ENCODE results near the gene MEPCE. TPM values are rescaled to one million over a fixed set of nuclear protein-coding genes. Genes with fewer than 3 reads are reported as not detected.
A peak's percentile ranks its signal among the peaks of the same experiment; 100 is the strongest.

MEPCE gene
- total and polyA plus RNA-seq, 9 of the 15 experiments (the other 6 are each of a cell fraction or from before 2014, with no cell fraction given) = 10.9 to 76.3 (median 44.1) TPM

- TF ChIP-seq SP2 (IDR thresholded peaks at IDR 0.05; ENCODE audit: extremely low read depth, low read depth, low read length, poor library complexity, severe bottlenecking) = no peak
- TF ChIP-seq TARDBP (IDR thresholded peaks at IDR 0.05) = no peak
- TF ChIP-seq, protein P1, sequence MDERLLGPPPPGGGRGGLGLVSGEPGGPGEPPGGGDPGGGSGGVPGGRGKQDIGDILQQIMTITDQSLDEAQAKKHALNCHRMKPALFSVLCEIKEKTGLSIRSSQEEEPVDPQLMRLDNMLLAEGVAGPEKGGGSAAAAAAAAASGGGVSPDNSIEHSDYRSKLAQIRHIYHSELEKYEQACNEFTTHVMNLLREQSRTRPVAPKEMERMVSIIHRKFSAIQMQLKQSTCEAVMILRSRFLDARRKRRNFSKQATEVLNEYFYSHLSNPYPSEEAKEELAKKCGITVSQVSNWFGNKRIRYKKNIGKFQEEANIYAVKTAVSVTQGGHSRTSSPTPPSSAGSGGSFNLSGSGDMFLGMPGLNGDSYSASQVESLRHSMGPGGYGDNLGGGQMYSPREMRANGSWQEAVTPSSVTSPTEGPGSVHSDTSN (CRISPR knock-in tag; IDR thresholded peaks at IDR 0.05; ENCODE audit: low read depth) = no peak
- TF ChIP-seq, protein P1 (tag; conservative IDR thresholded peaks at IDR 0.05; ENCODE audit: low read depth) = no peak
- TF ChIP-seq BRF1 (IDR thresholded peaks at IDR 0.05; ENCODE audit: borderline replicate concordance, extremely low read depth, insufficient read length) = no peak
- 0 out of 2 replicates have a peak, but pooled peaks have one; percentile 40 for TF ChIP-seq ETV5 (CRISPR knock-in tag; IDR thresholded peaks at IDR 0.05; ENCODE audit: low read depth)
- no peak for TF ChIP-seq MGA (IDR thresholded peaks at IDR 0.05)
- TF ChIP-seq, protein P2, sequence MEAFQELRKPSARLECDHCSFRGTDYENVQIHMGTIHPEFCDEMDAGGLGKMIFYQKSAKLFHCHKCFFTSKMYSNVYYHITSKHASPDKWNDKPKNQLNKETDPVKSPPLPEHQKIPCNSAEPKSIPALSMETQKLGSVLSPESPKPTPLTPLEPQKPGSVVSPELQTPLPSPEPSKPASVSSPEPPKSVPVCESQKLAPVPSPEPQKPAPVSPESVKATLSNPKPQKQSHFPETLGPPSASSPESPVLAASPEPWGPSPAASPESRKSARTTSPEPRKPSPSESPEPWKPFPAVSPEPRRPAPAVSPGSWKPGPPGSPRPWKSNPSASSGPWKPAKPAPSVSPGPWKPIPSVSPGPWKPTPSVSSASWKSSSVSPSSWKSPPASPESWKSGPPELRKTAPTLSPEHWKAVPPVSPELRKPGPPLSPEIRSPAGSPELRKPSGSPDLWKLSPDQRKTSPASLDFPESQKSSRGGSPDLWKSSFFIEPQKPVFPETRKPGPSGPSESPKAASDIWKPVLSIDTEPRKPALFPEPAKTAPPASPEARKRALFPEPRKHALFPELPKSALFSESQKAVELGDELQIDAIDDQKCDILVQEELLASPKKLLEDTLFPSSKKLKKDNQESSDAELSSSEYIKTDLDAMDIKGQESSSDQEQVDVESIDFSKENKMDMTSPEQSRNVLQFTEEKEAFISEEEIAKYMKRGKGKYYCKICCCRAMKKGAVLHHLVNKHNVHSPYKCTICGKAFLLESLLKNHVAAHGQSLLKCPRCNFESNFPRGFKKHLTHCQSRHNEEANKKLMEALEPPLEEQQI (IDR thresholded peaks at IDR 0.05) = no peak
- no peak for TF ChIP-seq CTBP1 (IDR thresholded peaks at IDR 0.05; ENCODE audit: borderline replicate concordance)
These were observed 39.8 kb downstream of the MEPCE start (continued) for GRCh38 chr7:100469227-100470044.
